Neural progenitor cell (in vitro differentiated cells): ENCODE results near the gene CLEC20A. TPM values are rescaled to one million over a fixed set of nuclear protein-coding genes. Genes with fewer than 3 reads are reported as not detected.
A peak's percentile ranks its signal among the peaks of the same experiment; 100 is the strongest.

Source experiments
- DNase-seq: peaks from one replicate; pipeline ENCODE4 v3.0.0-alpha.2; 2016; ENCODE audit warnings: low spot score
- H2AFZ ChIP-seq: fragments of 200-600 bp; sonication (generic); replicated peaks from 2 replicates; pipeline ENCODE4 v1.6.1; 2016; ENCODE audit warnings: antibody characterized with exemption
- H3F3A ChIP-seq: fragments of 200-600 bp; sonication (generic); 2 replicates; pipeline ENCODE4 v1.6.1; 2016; ENCODE audit warnings: antibody characterized with exemption, low read depth
- H3K27ac ChIP-seq: fragments of 200-600 bp; sonication (generic); 2 replicates; pipeline ENCODE4 v1.5.1; 2016; ENCODE audit warnings: mild to moderate bottlenecking
- H3K27me3 ChIP-seq: fragments of 200-600 bp; sonication (generic); 2 replicates; pipeline ENCODE4 v1.6.1; 2016; ENCODE audit warnings: mild to moderate bottlenecking, moderate library complexity
- H3K36me3 ChIP-seq: fragments of 200-600 bp; sonication (generic); 2 replicates; pipeline ENCODE4 v1.5.1; 2016
- H3K4me1 ChIP-seq: fragments of 200-600 bp; sonication (generic); 2 replicates; pipeline ENCODE4 v1.6.1; 2016; ENCODE audit warnings: mixed run types
- H3K4me2 ChIP-seq: fragments of 200-600 bp; sonication (generic); 2 replicates; pipeline ENCODE4 v1.6.1; 2016
- H3K4me3 ChIP-seq: fragments of 200-600 bp; sonication (generic); 2 replicates; pipeline ENCODE4 v1.5.1; 2016
- H3K79me2 ChIP-seq: fragments of 200-600 bp; sonication (generic); 2 replicates; pipeline ENCODE4 v1.6.1; 2016; ENCODE audit warnings: low read depth
- H3K9ac ChIP-seq: fragments of 200-600 bp; sonication (generic); 2 replicates; pipeline ENCODE4 v1.6.1; 2016
- H3K9me3 ChIP-seq: fragments of 200-600 bp; sonication (generic); 2 replicates; pipeline ENCODE4 v1.5.1; 2016; ENCODE audit warnings: low read depth
- H4K20me1 ChIP-seq: fragments of 200-600 bp; sonication (generic); 2 replicates; pipeline ENCODE4 v1.6.1; 2016; ENCODE audit warnings: low read depth
- H3K27ac Mint-ChIP-seq: 3 replicates; pipeline ENCODE4 v1.8.0; 2021; ENCODE audit warnings: mixed read lengths
- H3K27me3 Mint-ChIP-seq: 2 replicates; pipeline ENCODE4 v1.8.0; 2022; ENCODE audit warnings: low read depth, mild to moderate bottlenecking, inconsistent platforms, moderate library complexity, mixed read lengths; ENCODE audit not compliant: insufficient read depth
- H3K36me3 Mint-ChIP-seq: 3 replicates; pipeline ENCODE4 v1.8.0; 2021; ENCODE audit warnings: mixed read lengths
- H3K4me1 Mint-ChIP-seq: 3 replicates; pipeline ENCODE4 v1.8.0; 2021; ENCODE audit warnings: mixed read lengths
- H3K4me3 Mint-ChIP-seq: 3 replicates; pipeline ENCODE4 v1.8.0; 2021; ENCODE audit warnings: mild to moderate bottlenecking, moderate library complexity, mixed read lengths
- H3K9me3 Mint-ChIP-seq: 3 replicates; pipeline ENCODE4 v1.8.0; 2020; ENCODE audit warnings: mixed read lengths
- EZH2 ChIP-seq: fragments of 200-600 bp; sonication (generic); IDR thresholded peaks from 2 replicates; pipeline ENCODE4 v1.6.1; 2017; ENCODE audit warnings: antibody characterized with exemption, mild to moderate bottlenecking, moderate library complexity
- EZH2phosphoT487 ChIP-seq: fragments of 200-600 bp; sonication (generic); IDR thresholded peaks from 2 replicates; pipeline ENCODE4 v1.6.1; 2017; ENCODE audit warnings: antibody characterized with exemption
- total RNA-seq: library from RNA; depleted of rRNA; stranded (reverse); fragments of >200 nt; gene quantifications from 2 replicates; pipeline ENCODE4 v1.2.3, GENCODE V29; 2015; ENCODE audit warnings: low replicate concordance
- TF ChIP-seq, protein P1 (sequence below): fragments of 200-600 bp; sonication (generic); IDR thresholded peaks from 2 replicates; pipeline ENCODE4 v1.5.1; 2017; ENCODE audit warnings: antibody characterized with exemption, mild to moderate bottlenecking

The CLEC20A gene
- total RNA-seq, 1 donor from 2014 or later, result not detected

DNA sequence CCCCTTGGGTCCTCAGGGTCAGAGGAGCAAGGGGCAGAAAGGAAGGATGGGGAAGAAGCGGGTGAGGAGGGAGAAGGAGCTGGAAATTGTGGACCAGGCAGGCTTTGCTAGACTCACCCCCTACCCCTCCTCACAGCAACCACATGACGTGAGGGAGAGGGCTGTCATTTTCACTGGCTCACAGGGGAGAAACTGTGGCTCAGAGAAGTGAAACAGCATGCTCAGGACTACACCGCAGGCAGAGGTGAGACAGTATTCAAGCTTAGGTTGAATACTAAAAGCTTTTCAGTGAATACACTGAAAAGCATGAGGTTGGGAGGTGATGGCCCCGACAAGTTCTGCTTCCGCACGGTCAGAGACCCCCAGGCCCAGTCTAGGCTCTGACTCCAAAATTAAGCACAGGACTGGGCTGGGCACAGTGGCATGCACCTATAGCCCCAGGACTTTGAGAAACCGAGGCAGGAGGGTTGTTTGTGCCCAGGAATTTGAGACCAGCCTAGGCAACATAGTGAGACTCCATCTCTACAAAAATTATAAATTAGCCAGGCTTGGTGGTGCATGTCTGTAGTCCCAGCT lies 1.2 kb upstream of the CLEC20A start:
- Histone ChIP-seq H3K9ac (no peak overlapping the region), H3K4me1 (no peaks in the 10 kb centered on the region), H3K27ac (no peak overlapping the region), H2AFZ (no peak overlapping the region), H3K4me3 (no peak overlapping the region), H3F3A (peaks cover 3% of the 10 kb centered on the region), H4K20me1 (no peaks in the 10 kb centered on the region), H3K9me3 (no peaks in the 10 kb centered on the region), H3K4me2 (no peak overlapping the region), H3K36me3 (no peaks in the 10 kb centered on the region), H3K79me2 (no peaks in the 10 kb centered on the region), H3K27me3 (no peaks in the 10 kb centered on the region)
- no peak for DNase-seq
- H3K36me3 Mint-ChIP-seq, result no peaks in the 10 kb centered on the region
- H3K27ac Mint-ChIP-seq, result no peak overlapping the region
- H3K27me3 Mint-ChIP-seq, result peaks cover 5% of the 10 kb centered on the region
- no peaks in the 10 kb centered on the region for H3K9me3 Mint-ChIP-seq
- no peak overlapping the region for H3K4me3 Mint-ChIP-seq
- no peak for TF ChIP-seq EZH2phosphoT487
- TF ChIP-seq EZH2, result no peak
- TF ChIP-seq, protein P1, sequence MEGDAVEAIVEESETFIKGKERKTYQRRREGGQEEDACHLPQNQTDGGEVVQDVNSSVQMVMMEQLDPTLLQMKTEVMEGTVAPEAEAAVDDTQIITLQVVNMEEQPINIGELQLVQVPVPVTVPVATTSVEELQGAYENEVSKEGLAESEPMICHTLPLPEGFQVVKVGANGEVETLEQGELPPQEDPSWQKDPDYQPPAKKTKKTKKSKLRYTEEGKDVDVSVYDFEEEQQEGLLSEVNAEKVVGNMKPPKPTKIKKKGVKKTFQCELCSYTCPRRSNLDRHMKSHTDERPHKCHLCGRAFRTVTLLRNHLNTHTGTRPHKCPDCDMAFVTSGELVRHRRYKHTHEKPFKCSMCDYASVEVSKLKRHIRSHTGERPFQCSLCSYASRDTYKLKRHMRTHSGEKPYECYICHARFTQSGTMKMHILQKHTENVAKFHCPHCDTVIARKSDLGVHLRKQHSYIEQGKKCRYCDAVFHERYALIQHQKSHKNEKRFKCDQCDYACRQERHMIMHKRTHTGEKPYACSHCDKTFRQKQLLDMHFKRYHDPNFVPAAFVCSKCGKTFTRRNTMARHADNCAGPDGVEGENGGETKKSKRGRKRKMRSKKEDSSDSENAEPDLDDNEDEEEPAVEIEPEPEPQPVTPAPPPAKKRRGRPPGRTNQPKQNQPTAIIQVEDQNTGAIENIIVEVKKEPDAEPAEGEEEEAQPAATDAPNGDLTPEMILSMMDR, result no peak
- peaks cover 9% of the 10 kb centered on the region for H3K4me1 Mint-ChIP-seq

DNA sequence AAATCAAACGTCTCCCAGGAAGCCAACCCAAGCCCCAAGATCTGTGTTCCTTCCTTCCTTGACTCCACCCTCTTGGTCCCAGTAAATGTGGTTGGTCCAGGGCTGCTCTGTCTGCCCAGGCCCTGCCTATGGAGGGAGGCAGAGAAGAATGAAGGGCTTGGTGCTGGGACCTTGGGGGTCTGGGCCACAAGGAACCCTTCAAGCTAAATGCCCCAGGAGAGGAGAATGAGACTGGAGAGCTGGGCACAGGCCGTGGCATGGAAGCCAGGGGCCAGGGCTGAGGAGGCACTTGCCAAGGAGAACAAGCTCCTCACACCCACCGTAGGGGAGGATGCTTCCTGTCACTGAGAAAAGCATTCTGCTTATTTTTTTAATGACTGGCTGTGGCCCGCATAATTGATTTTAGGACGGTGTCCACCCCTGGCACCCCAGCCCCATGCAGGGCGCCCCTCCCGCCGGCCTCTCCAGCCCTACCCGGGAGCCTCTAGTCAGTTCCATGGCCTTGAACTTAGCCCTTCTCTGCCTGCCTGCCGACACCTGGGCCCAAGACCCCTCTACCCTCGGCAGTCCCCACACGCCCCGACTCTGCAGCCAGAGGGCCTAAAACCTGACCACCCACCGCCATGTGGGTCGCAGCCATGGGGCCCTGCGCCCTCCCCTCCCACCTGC lies 889 bp downstream of the CLEC20A start:
- TF ChIP-seq, protein P1, result no peak
- TF ChIP-seq EZH2 (no peak), EZH2phosphoT487 (no peak)
- no peak for DNase-seq
- no peaks in the 10 kb centered on the region for H4K20me1 ChIP-seq

DNA sequence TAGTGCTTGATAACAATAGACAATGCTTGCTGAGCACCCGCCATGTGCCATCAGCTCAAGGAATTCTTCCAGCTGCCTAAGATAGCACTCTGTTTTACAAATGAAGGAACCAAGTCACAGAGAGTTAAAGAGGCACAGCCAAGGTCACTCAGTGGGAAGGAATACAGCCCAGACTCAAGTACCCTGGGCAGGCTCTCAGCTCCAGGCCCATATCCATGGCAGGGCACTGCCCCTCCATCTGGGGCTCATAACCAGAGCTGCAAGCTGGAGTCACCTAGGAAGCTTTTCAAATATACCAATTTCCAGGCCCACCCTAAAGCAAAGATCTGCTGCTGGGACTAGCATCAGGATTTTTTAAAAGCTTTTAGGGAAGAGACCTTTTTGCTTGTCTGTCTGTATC lies 1.6 kb downstream of the CLEC20A start:
- no peak overlapping the region for H3K27ac Mint-ChIP-seq
- H3K4me1 ChIP-seq, result no peaks in the 10 kb centered on the region
- no peak for DNase-seq
- H4K20me1 ChIP-seq, result no peaks in the 10 kb centered on the region
- no peaks in the 10 kb centered on the region for H3K79me2 ChIP-seq
- H3K36me3 Mint-ChIP-seq, result no peaks in the 10 kb centered on the region
- H2AFZ ChIP-seq, result peak overlapping the region; percentile 63
- H3F3A ChIP-seq, result no peaks in the 10 kb centered on the region
- H3K27ac ChIP-seq, result no peak overlapping the region
- no peak overlapping the region for H3K4me3 ChIP-seq
- H3K4me3 Mint-ChIP-seq, result no peak overlapping the region
- no peaks in the 10 kb centered on the region for H3K36me3 ChIP-seq
- H3K9me3 Mint-ChIP-seq, result no peaks in the 10 kb centered on the region
- H3K27me3 Mint-ChIP-seq, result peaks cover 5% of the 10 kb centered on the region
- H3K4me1 Mint-ChIP-seq, result peaks cover 9% of the 10 kb centered on the region
- TF ChIP-seq EZH2phosphoT487 (no peak), EZH2 (no peak)
- TF ChIP-seq, protein P1, result no peak
- no peak overlapping the region for H3K4me2 ChIP-seq
- H3K9me3 ChIP-seq, result no peaks in the 10 kb centered on the region
- H3K27me3 ChIP-seq, result no peaks in the 10 kb centered on the region
- H3K9ac ChIP-seq, result no peak overlapping the region

More for the DNA sequence above, 889 bp downstream of the CLEC20A start:
- Histone ChIP-seq H3K4me2 (no peak overlapping the region), H3F3A (no peaks in the 10 kb centered on the region), H3K36me3 (no peaks in the 10 kb centered on the region), H3K79me2 (no peaks in the 10 kb centered on the region), H3K27ac (no peak overlapping the region), H3K9ac (no peak overlapping the region), H3K4me1 (no peaks in the 10 kb centered on the region), H3K4me3 (no peak overlapping the region), H2AFZ (no peak overlapping the region), H3K9me3 (no peaks in the 10 kb centered on the region), H3K27me3 (no peaks in the 10 kb centered on the region)
- Mint-ChIP-seq H3K27me3 (peaks cover 5% of the 10 kb centered on the region), H3K9me3 (no peaks in the 10 kb centered on the region), H3K4me1 (peaks cover 9% of the 10 kb centered on the region), H3K4me3 (no peak overlapping the region), H3K36me3 (no peaks in the 10 kb centered on the region), H3K27ac (no peak overlapping the region)
